ENCODE measurements around the gene CYP3A4.

CYP3A4 gene

GRCh38 chr7:99791667-99792369 lies 7.8 kb upstream of the CYP3A4 start:
- Histone ChIP-seq H4K5ac (ENCODE audit: low read length) (no peak overlapping the region), H3K79me2 (ENCODE audit: control insufficient read depth, insufficient read depth, low read length) (no peaks in the 10 kb centered on the region)

GRCh38 chr7:99791021-99791420 lies 7.0 kb upstream of the CYP3A4 start:
- Histone ChIP-seq H3K79me1 (ENCODE audit: low read length) (no peaks in the 10 kb centered on the region), H4K5ac (ENCODE audit: low read length) (no peak overlapping the region), H2AK5ac (ENCODE audit: low read length) (no peak overlapping the region), H3K4me2 (ENCODE audit: low read length) (no peak overlapping the region), H3K4ac (ENCODE audit: low read depth, low read length) (no peak overlapping the region), H3K56ac (ENCODE audit: low read length) (no peak overlapping the region), H3K9ac (ENCODE audit: low read length) (no peak overlapping the region), H2BK15ac (replicated peaks; ENCODE audit: low read depth) (no peak overlapping the region), H3K36me3 (ENCODE audit: control insufficient read depth, insufficient read depth, low read length) (no peaks in the 10 kb centered on the region), H3K27ac (ENCODE audit: low read depth, low read length) (no peak overlapping the region), H2BK120ac (ENCODE audit: low read depth, low read length) (no peak overlapping the region), H3K23ac (ENCODE audit: low read length) (no peak overlapping the region), H3K79me2 (ENCODE audit: control insufficient read depth, insufficient read depth, low read length) (no peaks in the 10 kb centered on the region), H3K18ac (ENCODE audit: low read length) (no peak overlapping the region), H3K4me1 (ENCODE audit: control insufficient read depth, low read depth, low read length) (no peaks in the 10 kb centered on the region), H4K8ac (ENCODE audit: low read depth, low read length) (no peak overlapping the region), H3K27me3 (ENCODE audit: insufficient read depth, low read length, poor library complexity) (no peaks in the 10 kb centered on the region), H3K4me3 (ENCODE audit: low read length) (no peak overlapping the region), H2BK5ac (ENCODE audit: low read length) (no peak overlapping the region)
- DNase-seq, result no peak
- WGBS (ENCODE audit: extremely low coverage, insufficient coverage, low lambda C conversion rate), result no CpG with 5 or more reads among the region's 1 CpG

More at GRCh38 chr7:99791667-99792369, 7.8 kb upstream of the CYP3A4 start:
- Histone ChIP-seq H2AK5ac (ENCODE audit: low read length) (no peak overlapping the region), H3K79me1 (ENCODE audit: low read length) (no peaks in the 10 kb centered on the region), H2BK120ac (ENCODE audit: low read depth, low read length) (no peak overlapping the region), H2BK5ac (ENCODE audit: low read length) (no peak overlapping the region), H3K4me2 (ENCODE audit: low read length) (no peak overlapping the region), H3K9ac (ENCODE audit: low read length) (no peak overlapping the region), H3K23ac (ENCODE audit: low read length) (no peak overlapping the region), H3K36me3 (ENCODE audit: control insufficient read depth, insufficient read depth, low read length) (no peaks in the 10 kb centered on the region), H3K18ac (ENCODE audit: low read length) (no peak overlapping the region), H3K4ac (ENCODE audit: low read depth, low read length) (no peak overlapping the region), H3K4me1 (ENCODE audit: control insufficient read depth, low read depth, low read length) (no peaks in the 10 kb centered on the region), H3K56ac (ENCODE audit: low read length) (no peak overlapping the region), H3K27me3 (ENCODE audit: insufficient read depth, low read length, poor library complexity) (no peaks in the 10 kb centered on the region), H4K8ac (ENCODE audit: low read depth, low read length) (no peak overlapping the region), H2BK15ac (replicated peaks; ENCODE audit: low read depth) (no peak overlapping the region), H3K4me3 (ENCODE audit: low read length) (no peak overlapping the region), H3K27ac (ENCODE audit: low read depth, low read length) (no peak overlapping the region)
- DNase-seq, result peak; percentile 41
- WGBS (ENCODE audit: extremely low coverage, insufficient coverage, low lambda C conversion rate), result no CpG with 5 or more reads among the region's 5 CpGs

DNA sequence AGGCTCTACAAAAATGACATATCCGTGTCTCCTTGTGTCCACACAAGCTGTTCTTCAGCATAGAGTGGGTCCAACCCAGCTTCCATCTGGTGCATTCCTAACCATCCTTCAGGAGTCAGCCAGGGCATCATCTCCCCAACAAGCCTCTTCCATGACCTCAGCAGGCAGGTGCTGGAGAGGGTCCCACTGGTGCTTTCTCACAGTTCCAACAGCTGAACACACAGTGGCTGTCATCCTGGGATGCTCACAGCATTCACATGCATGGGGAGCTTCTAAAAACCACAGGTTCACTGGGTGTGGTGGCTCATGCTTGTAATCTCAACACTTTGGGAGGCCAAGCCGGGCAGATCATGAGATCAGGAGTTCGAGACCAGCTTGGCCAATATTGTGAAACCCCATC lies 6.4 kb upstream of the CYP3A4 start:
- no peak overlapping the region for H4K8ac ChIP-seq (ENCODE audit: low read depth, low read length)
- DNase-seq, result no peak
- no peak overlapping the region for H3K23ac ChIP-seq (ENCODE audit: low read length)
- no peaks in the 10 kb centered on the region for H3K79me1 ChIP-seq (ENCODE audit: low read length)
- H3K4ac ChIP-seq (ENCODE audit: low read depth, low read length), result no peak overlapping the region
- no peaks in the 10 kb centered on the region for H3K27me3 ChIP-seq (ENCODE audit: insufficient read depth, low read length, poor library complexity)
- H4K5ac ChIP-seq (ENCODE audit: low read length), result no peak overlapping the region
- H2AK5ac ChIP-seq (ENCODE audit: low read length), result no peak overlapping the region
- no peak overlapping the region for H3K4me2 ChIP-seq (ENCODE audit: low read length)
- no peak overlapping the region for H3K4me3 ChIP-seq (ENCODE audit: low read length)
- no peak overlapping the region for H3K18ac ChIP-seq (ENCODE audit: low read length)
- no peak overlapping the region for H3K27ac ChIP-seq (ENCODE audit: low read depth, low read length)
- H3K9ac ChIP-seq (ENCODE audit: low read length), result no peak overlapping the region
- no peak overlapping the region for H2BK15ac ChIP-seq (replicated peaks; ENCODE audit: low read depth)
- H3K79me2 ChIP-seq (ENCODE audit: control insufficient read depth, insufficient read depth, low read length), result no peaks in the 10 kb centered on the region
- no peaks in the 10 kb centered on the region for H3K4me1 ChIP-seq (ENCODE audit: control insufficient read depth, low read depth, low read length)
- H2BK120ac ChIP-seq (ENCODE audit: low read depth, low read length), result no peak overlapping the region
- H3K36me3 ChIP-seq (ENCODE audit: control insufficient read depth, insufficient read depth, low read length), result no peaks in the 10 kb centered on the region
- WGBS (ENCODE audit: extremely low coverage, insufficient coverage, low lambda C conversion rate), result no CpG with 5 or more reads among the region's 3 CpGs
- H3K56ac ChIP-seq (ENCODE audit: low read length), result no peak overlapping the region
- H2BK5ac ChIP-seq (ENCODE audit: low read length), result no peak overlapping the region

- Histone ChIP-seq H3K4ac (ENCODE audit: low read depth, low read length) (no peak overlapping the region), H4K5ac (ENCODE audit: low read length) (no peak overlapping the region), H2AK5ac (ENCODE audit: low read length) (no peak overlapping the region), H2BK15ac (replicated peaks; ENCODE audit: low read depth) (no peak overlapping the region), H3K27me3 (ENCODE audit: insufficient read depth, low read length, poor library complexity) (no peaks in the 10 kb centered on the region), H3K4me3 (ENCODE audit: low read length) (no peak overlapping the region), H3K9ac (ENCODE audit: low read length) (no peak overlapping the region), H2BK120ac (ENCODE audit: low read depth, low read length) (no peak overlapping the region), H3K79me1 (ENCODE audit: low read length) (no peaks in the 10 kb centered on the region), H4K8ac (ENCODE audit: low read depth, low read length) (no peak overlapping the region), H3K4me1 (ENCODE audit: control insufficient read depth, low read depth, low read length) (no peaks in the 10 kb centered on the region), H3K56ac (ENCODE audit: low read length) (no peak overlapping the region), H2BK5ac (ENCODE audit: low read length) (no peak overlapping the region), H3K18ac (ENCODE audit: low read length) (no peak overlapping the region), H3K23ac (ENCODE audit: low read length) (no peak overlapping the region), H3K79me2 (ENCODE audit: control insufficient read depth, insufficient read depth, low read length) (no peaks in the 10 kb centered on the region), H3K4me2 (ENCODE audit: low read length) (no peak overlapping the region), H3K27ac (ENCODE audit: low read depth, low read length) (no peak overlapping the region), H3K36me3 (ENCODE audit: control insufficient read depth, insufficient read depth, low read length) (no peaks in the 10 kb centered on the region)
- no peak for DNase-seq
- no CpG with 5 or more reads among the region's 4 CpGs for WGBS (ENCODE audit: extremely low coverage, insufficient coverage, low lambda C conversion rate)
Observed at GRCh38 chr7:99789441-99790070, 5.6 kb upstream of the CYP3A4 start.

DNA sequence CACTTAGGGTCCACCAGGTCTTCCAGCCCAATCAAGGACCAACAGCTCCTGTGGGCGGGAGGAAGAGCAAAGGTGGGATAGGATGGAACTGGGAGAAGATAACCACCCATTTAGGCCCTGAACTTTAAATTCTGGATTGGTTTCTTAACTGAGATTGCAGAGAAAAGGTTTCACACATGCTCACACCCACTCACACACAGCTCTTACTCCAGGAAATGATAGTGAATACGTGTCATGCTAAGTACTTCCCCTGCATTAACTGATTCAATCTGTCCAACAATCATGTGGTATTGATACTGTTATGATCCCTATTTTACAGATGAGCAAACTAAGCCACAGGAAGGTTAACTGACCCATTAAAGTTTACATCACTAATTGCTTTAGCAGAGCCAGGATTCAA lies 4.6 kb upstream of the CYP3A4 start:
- DNase-seq, result no peak
- no peaks in the 10 kb centered on the region for H3K27me3 ChIP-seq (ENCODE audit: insufficient read depth, low read length, poor library complexity)
- H2AK5ac ChIP-seq (ENCODE audit: low read length), result no peak overlapping the region
- H3K23ac ChIP-seq (ENCODE audit: low read length), result no peak overlapping the region
- H3K36me3 ChIP-seq (ENCODE audit: control insufficient read depth, insufficient read depth, low read length), result no peaks in the 10 kb centered on the region
- no peak overlapping the region for H3K4me3 ChIP-seq (ENCODE audit: low read length)
- no peak overlapping the region for H2BK15ac ChIP-seq (replicated peaks; ENCODE audit: low read depth)
- H3K4ac ChIP-seq (ENCODE audit: low read depth, low read length), result no peak overlapping the region
- no peak overlapping the region for H2BK5ac ChIP-seq (ENCODE audit: low read length)
- WGBS (ENCODE audit: extremely low coverage, insufficient coverage, low lambda C conversion rate), result no CpG with 5 or more reads among the region's 2 CpGs
- H3K79me2 ChIP-seq (ENCODE audit: control insufficient read depth, insufficient read depth, low read length), result no peaks in the 10 kb centered on the region
- H2BK120ac ChIP-seq (ENCODE audit: low read depth, low read length), result no peak overlapping the region
- H3K4me2 ChIP-seq (ENCODE audit: low read length), result no peak overlapping the region
- H3K79me1 ChIP-seq (ENCODE audit: low read length), result no peaks in the 10 kb centered on the region
- no peak overlapping the region for H3K9ac ChIP-seq (ENCODE audit: low read length)
- H4K8ac ChIP-seq (ENCODE audit: low read depth, low read length), result no peak overlapping the region
- no peaks in the 10 kb centered on the region for H3K4me1 ChIP-seq (ENCODE audit: control insufficient read depth, low read depth, low read length)
- H3K56ac ChIP-seq (ENCODE audit: low read length), result no peak overlapping the region
- no peak overlapping the region for H3K27ac ChIP-seq (ENCODE audit: low read depth, low read length)
- H3K18ac ChIP-seq (ENCODE audit: low read length), result no peak overlapping the region
- H4K5ac ChIP-seq (ENCODE audit: low read length), result no peak overlapping the region
